CMK (cell line): ENCODE measurements around the gene UQCR10.
"Not testable (repeated sequence)": the region's sequence is repeated elsewhere in the genome, so short reads cannot be mapped to it uniquely, and the experiment has no call there.

Experiments
- DNase-seq: peaks from one replicate; pipeline ENCODE4 v3.0.0-alpha.2; 2010; ENCODE audit warnings: low read depth

The UQCR10 gene

GRCh38 chr22:29737251-29738117 lies 29.7 kb upstream of the UQCR10 start:
- DNase-seq = no peak

DNA sequence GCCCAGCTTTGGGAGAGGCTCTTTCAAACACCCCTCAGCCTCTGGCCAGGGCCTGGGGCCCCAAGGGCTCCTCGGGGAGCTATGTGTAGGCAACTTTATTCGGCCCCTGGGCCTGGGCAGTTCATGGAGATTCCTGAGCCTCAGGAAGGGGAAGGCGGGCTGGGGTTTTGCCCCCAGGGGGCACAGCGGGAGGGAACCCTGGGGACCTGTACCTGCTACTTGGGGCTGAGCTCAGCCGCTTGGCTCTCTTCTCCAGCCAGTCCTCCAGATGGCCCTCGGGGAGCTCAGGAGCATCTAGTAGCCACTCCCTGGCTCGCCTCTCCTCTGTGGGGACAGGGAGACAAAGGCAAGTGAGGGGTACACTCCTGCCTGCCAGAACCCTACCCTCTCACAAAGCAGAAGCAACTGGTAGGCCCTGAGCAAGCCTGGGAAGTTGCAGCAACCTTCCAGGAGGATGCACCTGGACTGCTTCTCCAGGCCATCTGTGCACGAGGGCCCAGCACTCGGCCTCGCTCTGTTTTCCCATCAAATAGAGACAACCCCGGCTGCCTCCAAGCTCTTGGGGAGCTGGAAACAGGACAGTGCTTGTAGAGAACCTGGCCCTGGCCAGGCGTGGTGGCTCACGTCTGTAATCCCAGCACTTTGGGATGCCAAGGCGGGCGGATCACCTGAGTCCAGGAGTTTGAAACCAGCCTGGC lies 28.9 kb upstream of the UQCR10 start:
- DNase-seq = no peak

DNA sequence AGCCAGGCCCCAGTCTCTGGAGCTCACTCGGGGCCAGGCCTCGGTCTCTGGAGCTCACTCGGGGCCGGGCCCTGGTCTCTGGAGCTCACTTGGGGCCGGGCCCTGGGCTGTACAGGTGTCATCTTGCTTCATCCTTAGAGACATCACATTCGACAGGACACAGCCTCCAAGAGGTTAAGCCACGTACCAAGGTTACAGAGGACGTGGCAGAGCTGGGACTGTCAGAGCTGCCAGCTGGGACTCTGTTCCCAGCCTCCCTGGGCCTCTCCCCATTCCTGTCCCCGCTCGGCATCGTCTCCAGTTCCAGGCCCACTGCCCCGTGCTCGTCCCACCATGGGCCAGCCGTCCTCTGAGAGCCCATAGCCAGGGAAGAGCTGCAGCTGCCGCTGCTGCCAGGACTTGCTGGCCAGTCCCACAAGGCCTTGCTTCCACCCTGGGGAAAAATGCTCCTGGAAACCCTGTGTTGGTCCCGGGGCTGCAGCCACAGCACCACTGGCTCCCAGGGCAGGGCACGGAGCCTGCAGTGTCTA lies 27.8 kb upstream of the UQCR10 start:
- no peak for DNase-seq

- no peak for DNase-seq
Observed at GRCh38 chr22:29740216-29740615, 27.0 kb upstream of the UQCR10 start.

DNA sequence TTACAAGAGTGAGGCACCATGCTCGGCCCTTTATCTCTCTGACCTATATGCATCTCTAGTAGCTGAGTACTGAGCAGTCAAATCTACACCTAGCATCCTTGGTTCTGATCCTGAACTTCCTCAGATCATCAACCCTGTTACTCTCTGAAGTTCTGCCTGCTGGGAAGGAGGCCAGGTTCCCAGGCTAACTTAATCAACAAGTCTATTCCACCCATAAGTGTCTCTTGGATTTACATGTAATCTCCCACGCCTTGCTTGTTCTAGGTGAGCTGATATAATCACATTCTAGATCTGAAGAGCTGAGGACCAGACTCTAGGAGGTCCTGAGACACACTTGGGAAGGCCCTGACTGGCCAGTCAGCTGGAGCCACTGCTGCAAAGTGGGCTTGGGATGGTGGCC lies 25.2 kb upstream of the UQCR10 start:
- DNase-seq = no peak

- DNase-seq = no peak
Observed at GRCh38 chr22:29742326-29742725, 24.8 kb upstream of the UQCR10 start.

GRCh38 chr22:29744902-29745301 lies 22.3 kb upstream of the UQCR10 start:
- no peak for DNase-seq

DNA sequence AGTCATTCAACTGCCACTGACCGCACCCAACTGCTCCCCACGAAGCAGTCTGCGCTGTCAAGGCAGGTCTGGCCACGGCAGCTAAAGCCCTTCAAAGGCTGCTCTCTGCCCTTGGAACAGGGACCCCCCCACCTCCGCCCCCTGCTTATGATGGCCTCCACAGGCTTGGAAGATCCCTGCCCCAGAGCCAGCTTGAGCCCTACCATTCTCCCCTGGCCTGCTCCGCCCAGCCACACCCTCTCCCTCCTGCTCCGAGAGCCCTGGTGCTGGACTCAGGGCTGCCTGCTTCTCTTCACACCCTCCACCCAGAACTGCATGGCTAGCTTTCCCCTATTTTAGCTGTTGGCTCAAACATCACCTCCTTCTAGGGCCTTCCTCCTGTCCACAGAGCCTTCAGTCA lies 19.3 kb upstream of the UQCR10 start:
- no peak for DNase-seq

GRCh38 chr22:29748248-29748893 lies 18.8 kb upstream of the UQCR10 start:
- DNase-seq = no peak

DNA sequence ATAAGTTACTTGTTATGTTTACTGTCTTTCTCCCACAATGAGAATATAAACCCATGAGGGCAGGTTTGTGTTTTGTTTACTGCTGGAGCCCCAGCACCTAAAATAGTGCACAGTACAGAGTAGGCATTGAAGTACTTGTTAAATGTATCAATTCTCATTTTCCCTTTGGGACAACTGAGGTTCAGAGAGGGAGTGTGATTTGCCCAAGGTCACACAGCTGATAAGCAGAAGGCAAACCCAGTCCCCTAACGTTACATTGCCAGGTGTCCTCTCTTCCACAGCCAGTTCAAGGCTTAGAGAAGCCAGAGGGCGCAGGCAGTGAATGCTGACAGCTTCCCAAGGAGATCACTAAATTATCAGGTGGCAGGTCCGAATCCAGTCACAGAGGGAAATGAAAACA lies 17.1 kb upstream of the UQCR10 start:
- no peak for DNase-seq

DNA sequence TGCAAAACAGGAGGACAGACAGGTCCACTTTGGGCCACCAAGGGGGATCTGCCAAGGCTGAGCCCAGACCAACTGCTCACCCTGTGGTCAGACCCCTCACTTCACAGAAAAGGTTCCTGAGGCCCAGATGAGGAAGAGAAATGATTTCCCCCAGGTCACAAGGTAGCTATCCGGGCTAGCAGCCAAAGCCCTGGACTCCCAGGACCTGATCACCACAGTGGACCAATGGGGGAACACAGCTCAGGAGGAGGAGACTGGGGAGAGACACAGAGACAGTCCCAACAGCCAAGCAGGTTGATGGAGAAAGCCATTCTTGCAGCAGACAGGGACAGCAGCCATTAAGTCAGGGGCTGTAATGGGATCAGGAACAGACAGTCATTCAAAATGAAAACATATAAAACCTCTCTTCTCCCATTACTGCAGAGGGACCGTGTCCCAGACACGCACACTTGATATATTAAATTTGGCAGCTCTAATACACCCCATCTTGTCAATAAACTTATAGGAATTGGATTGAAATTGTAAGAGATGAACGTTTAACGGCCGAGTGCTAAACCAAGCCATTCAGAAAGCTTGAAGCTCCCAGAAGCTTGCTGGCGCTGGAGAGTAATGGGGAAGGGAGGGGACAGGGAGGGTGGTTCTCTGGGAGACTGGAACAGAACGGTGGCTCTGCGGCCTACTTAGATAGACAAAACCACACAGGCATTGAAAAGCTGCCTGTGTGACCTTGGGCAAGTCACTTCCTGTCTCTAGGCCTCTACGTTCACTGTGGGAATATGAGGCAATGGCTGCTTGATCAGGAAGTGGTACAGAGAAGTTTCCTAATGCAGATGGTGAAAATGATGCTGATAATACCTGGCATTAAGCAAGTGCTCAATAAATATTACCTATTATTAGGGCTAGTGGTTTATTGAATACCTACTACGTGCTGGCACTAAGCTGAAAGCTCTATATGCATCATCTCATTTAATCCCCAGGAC lies 16.3 kb upstream of the UQCR10 start:
- no peak for DNase-seq

GRCh38 chr22:29751669-29752068 lies 15.5 kb upstream of the UQCR10 start:
- no peak for DNase-seq

DNA sequence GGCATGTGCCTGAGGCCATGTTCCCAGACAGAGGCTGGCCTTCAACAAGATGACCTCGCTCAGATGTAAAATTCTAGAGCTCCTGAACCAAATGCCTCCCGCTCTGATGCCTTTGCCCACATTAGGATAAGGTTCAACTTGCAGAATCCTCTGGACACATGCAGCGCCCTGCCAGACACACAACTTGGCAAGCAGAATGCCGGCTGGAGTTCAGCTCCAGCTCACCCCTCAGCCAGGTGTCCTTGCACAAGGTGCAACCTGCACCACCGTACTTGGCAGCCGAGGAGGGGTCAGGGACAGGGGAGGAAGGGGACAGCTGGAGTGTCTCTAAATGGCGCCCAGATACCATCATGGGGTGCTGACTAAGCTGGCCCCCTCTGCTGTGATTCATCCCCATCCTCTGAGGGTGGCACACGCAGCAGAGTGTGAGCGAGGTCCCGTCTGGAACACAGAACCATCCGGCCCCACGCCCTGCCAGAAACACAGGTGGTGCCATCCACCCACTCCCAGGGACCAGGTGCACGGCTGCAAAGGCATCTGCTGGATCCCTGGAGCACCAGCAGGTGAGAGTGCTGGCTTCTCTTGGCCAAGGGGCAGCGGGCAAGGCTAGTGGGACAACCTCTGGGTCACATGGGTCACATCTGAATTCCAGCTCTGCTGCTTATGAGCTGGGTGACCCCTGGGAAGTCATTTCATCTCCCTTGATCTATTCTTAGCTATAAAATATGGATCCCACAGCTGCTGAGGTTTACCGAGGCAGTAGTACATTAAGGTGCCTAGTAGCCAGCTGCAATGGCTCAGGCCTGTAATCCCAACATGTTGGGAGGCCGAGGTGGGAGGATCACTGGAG lies 13.1 kb upstream of the UQCR10 start:
- DNase-seq = no peak

DNA sequence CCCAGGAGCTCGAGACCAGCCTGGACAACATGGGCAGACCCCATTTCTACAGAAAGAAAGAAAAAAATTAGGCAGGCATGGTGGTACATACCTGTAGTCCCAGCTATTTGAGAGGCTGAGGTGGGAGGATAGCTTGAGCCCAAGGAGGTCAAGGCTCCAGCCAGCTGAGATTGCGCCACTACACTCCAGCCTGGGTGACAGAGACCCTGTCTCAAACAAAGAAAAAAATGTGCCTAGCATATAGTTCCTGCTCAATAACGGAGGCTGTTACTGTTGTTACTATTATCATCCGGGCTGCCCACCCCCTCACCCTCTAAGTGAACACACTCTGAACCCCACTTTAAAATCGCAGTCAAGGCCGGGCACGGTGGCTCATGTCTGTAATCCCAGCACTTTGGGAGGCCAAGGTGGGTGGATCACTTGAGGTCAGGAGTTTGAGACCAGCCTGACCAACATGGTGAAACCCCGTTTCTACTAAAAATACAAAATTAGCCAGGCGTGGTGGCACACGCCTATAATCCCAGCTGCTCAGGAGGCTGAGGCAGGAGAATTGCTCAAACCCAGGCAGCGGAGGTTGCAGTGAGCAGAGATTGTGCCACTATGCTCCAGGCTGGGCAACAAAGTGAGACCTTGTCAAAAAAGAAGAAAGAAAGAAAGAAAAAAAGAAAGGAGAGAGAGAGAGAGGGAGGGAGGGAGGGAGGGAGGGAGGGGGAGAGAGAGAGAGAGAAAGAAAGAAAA lies 12.3 kb upstream of the UQCR10 start:
- not testable (repeated sequence) for DNase-seq

DNA sequence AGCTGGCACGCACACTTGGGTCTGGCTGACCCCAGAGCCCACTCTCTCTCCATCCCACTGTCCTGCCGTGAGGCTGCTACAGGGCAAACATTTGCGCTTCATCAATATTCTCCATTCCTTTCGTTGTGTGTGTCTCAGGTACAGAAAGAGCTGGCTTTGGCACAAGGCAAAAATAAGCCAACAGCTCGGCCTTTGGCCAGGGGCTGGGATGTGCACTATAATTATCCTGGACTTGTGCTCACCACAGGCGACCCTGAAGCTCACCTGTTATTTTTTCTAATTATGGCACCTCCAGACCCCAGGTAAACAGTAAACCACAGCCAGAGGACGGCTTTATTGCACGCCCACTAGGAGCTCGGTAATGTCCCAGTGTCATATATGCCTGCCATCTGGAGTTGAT lies 11.3 kb upstream of the UQCR10 start:
- DNase-seq = no peak

DNA sequence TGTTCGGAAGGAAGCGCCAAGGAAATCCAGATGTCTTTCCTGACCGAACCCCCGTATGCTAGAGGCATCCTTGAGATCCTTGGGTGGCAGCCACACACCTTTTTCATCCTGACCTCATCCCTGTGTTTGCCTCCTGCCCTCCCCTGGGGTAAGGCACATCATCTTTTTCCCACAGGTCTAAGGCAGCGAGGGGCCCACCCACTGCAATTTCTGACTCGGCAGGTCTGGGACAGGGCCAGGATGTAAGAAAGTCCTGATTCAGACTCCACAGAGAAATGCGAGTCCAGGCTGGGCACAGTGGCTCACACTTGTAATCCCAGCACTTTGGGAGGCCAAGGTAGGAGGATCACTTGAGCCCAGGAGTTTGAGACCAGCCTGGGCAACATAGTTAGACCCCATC lies 10.8 kb upstream of the UQCR10 start:
- no peak for DNase-seq

- no peak for DNase-seq
Observed at GRCh38 chr22:29757096-29757495, 10.1 kb upstream of the UQCR10 start.

DNA sequence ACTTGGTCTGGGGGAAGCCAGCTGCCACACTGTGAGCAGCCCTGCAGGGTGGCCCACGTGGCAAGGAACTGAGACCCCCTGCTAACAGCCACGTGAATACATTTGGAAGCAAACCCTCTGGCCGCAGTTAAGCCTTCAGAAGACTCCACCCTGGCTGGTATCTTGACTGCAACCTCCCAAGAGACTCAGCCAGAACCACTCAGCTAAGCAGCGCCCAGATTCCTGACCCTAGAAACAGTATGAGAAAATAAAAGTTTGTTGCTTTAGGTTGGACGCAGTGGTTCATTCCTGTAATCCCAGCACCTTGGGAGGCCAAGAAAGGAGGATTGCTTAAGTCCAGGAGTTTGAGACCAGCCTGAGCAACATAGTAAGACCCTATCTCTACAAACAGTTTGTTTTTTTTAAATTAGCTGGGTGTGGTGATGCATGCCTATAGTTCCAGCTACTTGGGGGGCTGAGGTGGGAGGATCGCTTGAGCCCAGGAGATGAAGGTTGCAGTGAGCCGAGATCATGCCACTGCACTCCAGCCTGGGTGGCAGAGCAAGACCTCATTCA lies 9.0 kb upstream of the UQCR10 start:
- DNase-seq = no peak

DNA sequence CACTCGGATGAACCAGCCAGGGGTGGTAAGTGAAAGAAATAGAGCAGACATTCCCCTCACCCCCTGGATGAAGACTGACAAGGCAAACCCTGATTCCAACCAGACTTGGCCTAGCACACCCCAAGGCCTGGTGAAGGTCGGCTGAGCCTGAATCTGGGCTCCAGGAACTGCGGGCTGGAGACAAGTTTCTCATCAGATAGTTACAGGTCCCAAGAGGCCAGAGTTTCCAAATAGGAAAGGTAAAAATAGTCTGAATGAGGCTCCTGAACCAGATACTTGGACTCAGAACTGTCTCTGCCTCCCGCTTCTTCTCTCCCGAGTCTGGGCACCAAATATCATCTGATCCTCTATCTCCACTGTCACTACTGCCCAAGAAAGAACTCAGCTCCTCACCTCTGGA lies 8.2 kb upstream of the UQCR10 start:
- DNase-seq = no peak

DNA sequence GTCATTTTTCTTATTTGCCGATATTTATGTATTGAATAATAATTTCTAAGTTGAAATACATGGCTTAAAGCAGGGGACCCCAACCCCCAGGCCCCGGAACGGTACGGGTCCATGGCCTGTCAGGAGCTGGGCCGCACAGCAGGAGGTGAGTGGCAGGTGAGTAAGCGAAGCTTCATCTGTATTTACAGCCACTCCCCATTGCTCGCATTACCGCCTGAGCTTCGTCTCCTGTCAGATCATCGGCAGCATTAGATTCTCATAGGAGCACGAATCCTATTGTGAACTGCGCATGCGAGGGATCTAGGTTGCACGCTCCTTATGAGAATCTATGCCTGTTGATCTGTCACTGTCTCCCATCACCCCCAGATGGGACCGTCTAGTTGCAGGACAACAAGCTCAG lies 4.9 kb upstream of the UQCR10 start:
- DNase-seq = no peak
